ENCODE data around the gene BPIFB3. TPM values are rescaled to one million over a fixed set of nuclear protein-coding genes. Genes with fewer than 3 reads are reported as not detected.

BPIFB3 gene
- total RNA-seq, 1 donor from 2014 or later, result not detected

GRCh38 chr20:33054381-33054780, 678 bp downstream of the BPIFB3 start:
- H3K27ac Mint-ChIP-seq (ENCODE audit: unreplicated experiment), result no peak overlapping the region
- DNase-seq (ENCODE audit: low spot score), result no peak
- TF ChIP-seq CTCF (IDR thresholded peaks at IDR 0.05), result no peak
- peaks cover 3% of the 10 kb centered on the region for H3K9me3 Mint-ChIP-seq (ENCODE audit: low read depth)
- H3K4me3 Mint-ChIP-seq (ENCODE audit: unreplicated experiment), result no peak overlapping the region
- no peaks in the 10 kb centered on the region for H3K4me1 Mint-ChIP-seq (ENCODE audit: low read depth)
- peaks cover 1% of the 10 kb centered on the region for H3K36me3 Mint-ChIP-seq (ENCODE audit: low read depth)
- H3K27me3 Mint-ChIP-seq (ENCODE audit: low read depth), result peaks cover 39% of the 10 kb centered on the region

- Mint-ChIP-seq H3K36me3 (ENCODE audit: low read depth) (peaks cover 1% of the 10 kb centered on the region), H3K9me3 (ENCODE audit: low read depth) (peaks cover 3% of the 10 kb centered on the region), H3K27ac (ENCODE audit: unreplicated experiment) (no peak overlapping the region), H3K4me3 (ENCODE audit: unreplicated experiment) (no peak overlapping the region), H3K4me1 (ENCODE audit: low read depth) (no peaks in the 10 kb centered on the region), H3K27me3 (ENCODE audit: low read depth) (peaks cover 39% of the 10 kb centered on the region)
- no peak for DNase-seq (ENCODE audit: low spot score)
- no peak for TF ChIP-seq CTCF (IDR thresholded peaks at IDR 0.05)
These were observed 1.1 kb downstream of the BPIFB3 start for GRCh38 chr20:33054791-33055190.

- no peaks in the 10 kb centered on the region for H3K9me3 Mint-ChIP-seq (ENCODE audit: low read depth)
- H3K27ac Mint-ChIP-seq (ENCODE audit: unreplicated experiment), result no peak overlapping the region
- peak; percentile 68 for DNase-seq (ENCODE audit: low spot score)
- TF ChIP-seq CTCF (IDR thresholded peaks at IDR 0.05), result no peak
- H3K36me3 Mint-ChIP-seq (ENCODE audit: low read depth), result no peaks in the 10 kb centered on the region
- H3K4me1 Mint-ChIP-seq (ENCODE audit: low read depth), result no peaks in the 10 kb centered on the region
- H3K4me3 Mint-ChIP-seq (ENCODE audit: unreplicated experiment), result no peak overlapping the region
- H3K27me3 Mint-ChIP-seq (ENCODE audit: low read depth), result peaks cover 35% of the 10 kb centered on the region
These were observed 5.4 kb downstream of the BPIFB3 start for GRCh38 chr20:33059136-33059535.

DNA sequence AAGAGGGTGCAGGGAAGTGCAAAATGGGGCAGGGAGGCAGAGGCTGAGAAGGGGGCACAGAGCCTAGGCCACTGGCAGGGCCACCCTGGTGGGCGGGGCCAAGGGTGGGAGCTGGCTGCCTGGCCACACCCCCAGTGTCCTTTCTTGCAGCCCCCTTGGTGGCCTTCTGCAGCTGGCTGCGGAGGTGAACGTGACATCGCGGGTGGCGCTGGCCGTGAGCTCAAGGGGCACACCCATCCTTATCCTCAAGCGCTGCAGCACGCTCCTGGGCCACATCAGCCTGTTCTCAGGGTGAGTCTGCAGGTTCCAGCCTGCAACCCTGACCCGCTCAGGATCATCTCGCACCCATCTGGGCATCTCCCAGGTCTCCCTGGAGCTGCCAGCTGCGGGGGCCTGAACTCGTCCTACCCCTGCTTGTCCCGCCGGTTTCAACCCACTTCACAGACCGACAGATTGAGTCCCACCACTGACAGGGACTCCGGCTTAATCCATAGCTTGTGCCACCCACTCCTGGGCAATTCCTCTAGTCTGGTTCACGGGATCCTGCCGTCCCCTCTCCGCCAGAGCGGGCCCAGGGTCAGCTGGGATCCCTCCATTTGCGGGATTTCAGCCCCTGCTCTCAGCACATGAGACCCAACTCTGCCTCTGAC, 6.2 kb downstream of the BPIFB3 start:
- TF ChIP-seq CTCF (IDR thresholded peaks at IDR 0.05), result no peak
- no peaks in the 10 kb centered on the region for H3K9me3 Mint-ChIP-seq (ENCODE audit: low read depth)
- no peak overlapping the region for H3K27ac Mint-ChIP-seq (ENCODE audit: unreplicated experiment)
- H3K36me3 Mint-ChIP-seq (ENCODE audit: low read depth), result no peaks in the 10 kb centered on the region
- H3K4me3 Mint-ChIP-seq (ENCODE audit: unreplicated experiment), result no peak overlapping the region
- H3K4me1 Mint-ChIP-seq (ENCODE audit: low read depth), result no peaks in the 10 kb centered on the region
- DNase-seq (ENCODE audit: low spot score), result peak; percentile 77
- H3K27me3 Mint-ChIP-seq (ENCODE audit: low read depth), result peaks cover 28% of the 10 kb centered on the region

GRCh38 chr20:33061658-33062028, 7.9 kb downstream of the BPIFB3 start:
- no peak for TF ChIP-seq CTCF (IDR thresholded peaks at IDR 0.05)
- Mint-ChIP-seq H3K27ac (ENCODE audit: unreplicated experiment) (no peak overlapping the region), H3K9me3 (ENCODE audit: low read depth) (no peaks in the 10 kb centered on the region), H3K4me1 (ENCODE audit: low read depth) (no peaks in the 10 kb centered on the region), H3K36me3 (ENCODE audit: low read depth) (no peaks in the 10 kb centered on the region), H3K27me3 (ENCODE audit: low read depth) (peaks cover 20% of the 10 kb centered on the region), H3K4me3 (ENCODE audit: unreplicated experiment) (no peak overlapping the region)
- DNase-seq (ENCODE audit: low spot score), result no peak

All from chondrocyte (in vitro differentiated cells).